ENCODE data around the gene RALGAPA2. TPM values are rescaled to one million over a fixed set of nuclear protein-coding genes. Genes with fewer than 3 reads are reported as not detected.

RALGAPA2 gene
- total RNA-seq, 1 donor from 2014 or later, result 73.8 TPM

DNA sequence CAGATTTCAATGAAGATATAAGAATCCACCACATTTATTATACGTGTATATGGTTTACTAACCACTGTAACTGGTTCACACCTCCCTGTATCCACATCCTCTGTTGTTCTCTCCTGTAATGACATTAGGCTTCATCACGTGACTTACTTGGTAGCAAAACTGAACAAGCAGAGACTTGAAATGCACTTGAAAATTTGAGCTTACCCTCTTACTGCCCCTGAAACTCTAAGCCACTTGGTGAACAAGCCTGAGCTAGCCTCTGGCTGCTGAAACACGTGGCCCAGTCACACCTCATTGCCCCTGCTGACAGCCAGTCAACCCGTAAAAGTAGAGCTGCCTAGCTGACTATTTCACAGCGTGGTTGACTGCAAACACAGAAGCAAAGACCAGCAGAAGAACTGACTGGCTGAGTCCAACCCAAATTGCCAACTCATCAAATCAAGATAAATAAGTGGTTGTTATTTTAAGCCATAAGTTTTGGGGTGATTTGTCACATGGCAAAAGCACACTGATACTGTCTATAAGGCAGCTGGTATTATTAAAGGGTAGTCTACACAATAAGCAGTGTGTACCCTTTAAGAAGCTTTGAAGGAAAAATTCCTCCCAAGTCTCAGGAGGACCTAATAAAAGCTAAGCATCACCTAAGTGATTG is 109.0 kb downstream of the RALGAPA2 start:
- TF ChIP-seq, protein P1, sequence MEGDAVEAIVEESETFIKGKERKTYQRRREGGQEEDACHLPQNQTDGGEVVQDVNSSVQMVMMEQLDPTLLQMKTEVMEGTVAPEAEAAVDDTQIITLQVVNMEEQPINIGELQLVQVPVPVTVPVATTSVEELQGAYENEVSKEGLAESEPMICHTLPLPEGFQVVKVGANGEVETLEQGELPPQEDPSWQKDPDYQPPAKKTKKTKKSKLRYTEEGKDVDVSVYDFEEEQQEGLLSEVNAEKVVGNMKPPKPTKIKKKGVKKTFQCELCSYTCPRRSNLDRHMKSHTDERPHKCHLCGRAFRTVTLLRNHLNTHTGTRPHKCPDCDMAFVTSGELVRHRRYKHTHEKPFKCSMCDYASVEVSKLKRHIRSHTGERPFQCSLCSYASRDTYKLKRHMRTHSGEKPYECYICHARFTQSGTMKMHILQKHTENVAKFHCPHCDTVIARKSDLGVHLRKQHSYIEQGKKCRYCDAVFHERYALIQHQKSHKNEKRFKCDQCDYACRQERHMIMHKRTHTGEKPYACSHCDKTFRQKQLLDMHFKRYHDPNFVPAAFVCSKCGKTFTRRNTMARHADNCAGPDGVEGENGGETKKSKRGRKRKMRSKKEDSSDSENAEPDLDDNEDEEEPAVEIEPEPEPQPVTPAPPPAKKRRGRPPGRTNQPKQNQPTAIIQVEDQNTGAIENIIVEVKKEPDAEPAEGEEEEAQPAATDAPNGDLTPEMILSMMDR (IDR thresholded peaks at IDR 0.05), result no peak
- DNase-seq, result no peak
- Histone ChIP-seq H3K36me3 (peaks cover 90% of the 10 kb centered on the region), H3K4me3 (no peak overlapping the region), H3K27me3 (ENCODE audit: low read depth) (no peaks in the 10 kb centered on the region), H3K9me3 (no peaks in the 10 kb centered on the region), H3K27ac (no peak overlapping the region), H3K4me1 (no peaks in the 10 kb centered on the region)
- peak; percentile 66 to 82 for ATAC-seq
- intact Hi-C loops (cut with DNase I), result no loop called here

DNA sequence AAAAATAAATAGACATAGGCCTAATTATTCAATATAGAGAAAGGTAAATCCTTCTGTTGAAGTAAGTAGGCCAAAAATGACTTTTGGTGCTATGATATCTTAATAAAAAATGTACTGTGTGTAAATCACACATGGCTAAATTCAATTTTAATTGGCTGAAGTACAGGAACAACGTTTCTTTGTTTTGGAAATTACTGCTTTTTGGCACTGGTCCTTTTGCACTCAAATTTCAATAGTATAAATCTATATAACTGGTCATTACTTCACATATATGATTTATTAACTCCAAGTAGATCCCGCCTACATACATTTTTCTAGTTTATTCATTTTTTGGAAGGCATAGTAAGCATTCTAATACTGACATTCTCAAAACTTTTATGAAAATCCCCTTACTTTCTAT is 114.5 kb downstream of the RALGAPA2 start:
- intact Hi-C loops (cut with DNase I), result no loop called here
- H3K36me3 ChIP-seq, result peaks cover 64% of the 10 kb centered on the region
- no peak for DNase-seq

DNA sequence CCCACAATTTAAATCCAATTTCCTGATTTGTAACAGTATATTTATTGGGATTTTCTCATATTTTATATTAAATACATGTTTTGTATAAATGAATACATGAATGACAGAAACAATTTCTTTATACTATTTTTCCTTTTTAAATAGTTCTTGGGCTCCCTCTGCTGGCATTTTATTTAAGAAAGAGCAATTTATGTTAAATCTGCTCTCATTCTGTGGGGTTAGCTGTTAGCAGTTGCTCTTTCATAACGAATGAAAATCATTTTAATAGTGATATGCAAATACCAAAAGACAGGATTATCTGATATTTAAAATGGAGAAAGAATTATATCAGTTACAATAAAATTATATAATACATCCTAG is 118.3 kb downstream of the RALGAPA2 start:
- H3K4me3 ChIP-seq, result no peak overlapping the region
- intact Hi-C loops (cut with DNase I), result no loop called here
- no peaks in the 10 kb centered on the region for H3K27me3 ChIP-seq (ENCODE audit: low read depth)
- ATAC-seq (no peak), DNase-seq (no peak)
- TF ChIP-seq, protein P1 (IDR thresholded peaks at IDR 0.05), result no peak
- peaks cover 16% of the 10 kb centered on the region for H3K4me1 ChIP-seq
- no peaks in the 10 kb centered on the region for H3K9me3 ChIP-seq
- no peak overlapping the region for H3K27ac ChIP-seq
- peaks cover 46% of the 10 kb centered on the region for H3K36me3 ChIP-seq

More for the DNA sequence above, 114.5 kb downstream of the RALGAPA2 start:
- TF ChIP-seq, protein P1 (IDR thresholded peaks at IDR 0.05), result no peak
- Histone ChIP-seq H3K27ac (no peak overlapping the region), H3K4me3 (no peak overlapping the region), H3K27me3 (ENCODE audit: low read depth) (no peaks in the 10 kb centered on the region), H3K9me3 (no peaks in the 10 kb centered on the region), H3K4me1 (peaks cover 7% of the 10 kb centered on the region)
- ATAC-seq, result no peak

DNA sequence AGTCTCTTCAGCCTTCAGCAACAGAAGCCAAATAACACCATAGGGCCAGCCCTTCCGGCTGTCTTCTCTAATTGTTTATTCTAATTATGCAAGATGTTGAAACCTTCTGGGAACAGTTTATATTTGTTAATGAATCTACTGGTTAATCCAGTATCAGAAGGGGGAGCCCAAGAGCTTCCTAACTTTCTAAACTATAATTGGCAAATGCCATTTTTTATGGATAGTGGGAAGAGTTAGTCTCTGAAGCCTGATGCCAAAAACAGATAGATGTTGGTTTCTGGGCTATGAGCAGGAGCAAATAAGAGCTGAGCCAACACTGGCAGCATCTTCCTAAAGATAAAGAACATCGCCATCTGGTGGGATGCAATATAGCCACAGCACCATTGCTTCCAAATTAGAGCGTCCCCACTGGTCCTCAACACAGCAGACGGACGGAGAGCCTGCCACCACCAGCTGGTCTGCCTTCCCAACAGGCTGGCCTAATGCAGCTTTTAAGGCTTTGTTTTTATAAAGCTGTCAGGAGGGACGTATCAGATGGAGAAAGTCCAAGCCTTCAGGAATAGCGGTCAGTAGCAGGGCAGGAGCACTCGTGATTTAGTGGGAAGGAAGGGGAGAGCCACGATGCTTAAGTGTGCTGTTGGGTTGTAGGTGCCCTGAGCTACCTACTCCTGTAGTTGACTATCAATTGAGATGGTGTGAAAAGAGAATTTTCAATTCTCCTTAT is 118.8 kb downstream of the RALGAPA2 start:
- no peak overlapping the region for H3K4me3 ChIP-seq
- ATAC-seq (peak; percentile 75 to 84), DNase-seq (peak; percentile 47)
- H3K4me1 ChIP-seq, result peaks cover 16% of the 10 kb centered on the region
- no peaks in the 10 kb centered on the region for H3K27me3 ChIP-seq (ENCODE audit: low read depth)
- peaks cover 46% of the 10 kb centered on the region for H3K36me3 ChIP-seq
- H3K27ac ChIP-seq, result no peak overlapping the region
- H3K9me3 ChIP-seq, result no peaks in the 10 kb centered on the region
- intact Hi-C loops (cut with DNase I), result no loop called here
- TF ChIP-seq, protein P1 (IDR thresholded peaks at IDR 0.05), result peak; percentile 56

DNA sequence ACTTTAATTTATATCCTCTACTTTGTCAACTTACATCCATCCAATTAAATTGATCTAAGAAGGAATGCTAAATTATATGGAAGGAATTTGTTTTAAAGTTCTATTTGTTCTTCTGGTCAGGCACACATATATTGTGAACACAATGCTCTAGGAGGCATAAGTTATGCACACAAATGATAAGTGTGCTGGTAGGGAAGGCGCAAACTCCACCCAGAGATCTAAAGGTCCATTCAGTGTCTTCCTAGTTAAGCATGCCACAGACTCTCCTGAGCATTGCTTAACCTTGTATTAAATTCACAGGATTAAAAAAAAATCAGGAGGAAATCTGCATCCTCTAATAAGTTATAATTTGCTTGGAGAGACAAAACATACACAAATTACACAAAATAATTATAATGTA is 127.3 kb downstream of the RALGAPA2 start:
- Histone ChIP-seq H3K27ac (no peak overlapping the region), H3K27me3 (ENCODE audit: low read depth) (no peaks in the 10 kb centered on the region), H3K4me1 (no peaks in the 10 kb centered on the region), H3K4me3 (no peak overlapping the region), H3K9me3 (no peaks in the 10 kb centered on the region), H3K36me3 (peaks cover 93% of the 10 kb centered on the region)
- ATAC-seq (no peak), DNase-seq (no peak)
- intact Hi-C loops (cut with DNase I), result no loop called here
- TF ChIP-seq, protein P1 (IDR thresholded peaks at IDR 0.05), result no peak
